AG09309 (cell line): ENCODE measurements around the gene MYH13.

Experiments used
- DNase-seq: peaks from one replicate; pipeline ENCODE4 v3.0.0-alpha.2; 2010; ENCODE audit warnings: low read depth
- H3K4me3 ChIP-seq: 2 replicates; pipeline ENCODE4 v1.5.1; 2011; ENCODE audit warnings: mild to moderate bottlenecking, low read depth, low read length, moderate library complexity; ENCODE audit not compliant: control insufficient read depth
- TF ChIP-seq, protein P1 (sequence below): IDR thresholded peaks from 2 replicates; pipeline ENCODE4 v1.5.1; 2011; ENCODE audit warnings: mild to moderate bottlenecking, low read depth, low read length, inconsistent platforms; ENCODE audit not compliant: insufficient read depth, control insufficient read depth; ENCODE audit errors: missing control alignments

Gene MYH13

DNA sequence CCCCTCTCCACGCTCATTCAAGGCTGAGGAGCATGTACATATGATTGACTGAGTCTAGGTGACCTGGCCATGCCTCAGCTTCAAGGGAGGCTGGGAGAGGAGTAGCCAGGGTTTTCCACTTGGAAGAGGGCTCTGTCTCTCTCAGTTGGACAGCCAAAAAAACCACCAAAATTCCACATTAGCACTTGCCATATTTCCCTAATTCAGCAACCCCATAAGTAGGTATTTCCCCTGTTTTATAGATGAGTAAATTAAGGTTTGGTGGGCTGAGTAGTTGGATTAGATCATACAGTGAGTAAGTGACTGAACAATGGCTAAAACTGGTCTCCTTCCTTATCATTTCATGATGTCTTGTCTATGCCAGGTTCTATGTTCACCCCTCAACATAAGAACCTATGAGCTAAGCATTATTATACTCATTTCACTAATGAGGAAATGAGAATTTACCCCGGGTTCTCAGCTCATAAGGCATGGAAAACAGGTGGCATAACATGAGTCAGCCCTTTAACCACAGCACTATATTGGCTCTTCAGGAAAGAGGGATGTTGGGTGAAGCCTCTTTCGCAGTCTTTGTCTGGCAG is 106.4 kb downstream of the MYH13 start:
- H3K4me3 ChIP-seq, result no peak overlapping the region
- DNase-seq, result no peak
- TF ChIP-seq, protein P1, sequence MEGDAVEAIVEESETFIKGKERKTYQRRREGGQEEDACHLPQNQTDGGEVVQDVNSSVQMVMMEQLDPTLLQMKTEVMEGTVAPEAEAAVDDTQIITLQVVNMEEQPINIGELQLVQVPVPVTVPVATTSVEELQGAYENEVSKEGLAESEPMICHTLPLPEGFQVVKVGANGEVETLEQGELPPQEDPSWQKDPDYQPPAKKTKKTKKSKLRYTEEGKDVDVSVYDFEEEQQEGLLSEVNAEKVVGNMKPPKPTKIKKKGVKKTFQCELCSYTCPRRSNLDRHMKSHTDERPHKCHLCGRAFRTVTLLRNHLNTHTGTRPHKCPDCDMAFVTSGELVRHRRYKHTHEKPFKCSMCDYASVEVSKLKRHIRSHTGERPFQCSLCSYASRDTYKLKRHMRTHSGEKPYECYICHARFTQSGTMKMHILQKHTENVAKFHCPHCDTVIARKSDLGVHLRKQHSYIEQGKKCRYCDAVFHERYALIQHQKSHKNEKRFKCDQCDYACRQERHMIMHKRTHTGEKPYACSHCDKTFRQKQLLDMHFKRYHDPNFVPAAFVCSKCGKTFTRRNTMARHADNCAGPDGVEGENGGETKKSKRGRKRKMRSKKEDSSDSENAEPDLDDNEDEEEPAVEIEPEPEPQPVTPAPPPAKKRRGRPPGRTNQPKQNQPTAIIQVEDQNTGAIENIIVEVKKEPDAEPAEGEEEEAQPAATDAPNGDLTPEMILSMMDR, result no peak

GRCh38 chr17:10265100-10265810 is 107.6 kb downstream of the MYH13 start:
- TF ChIP-seq, protein P1, result no peak
- DNase-seq, result peak; percentile 60
- H3K4me3 ChIP-seq, result no peak overlapping the region

DNA sequence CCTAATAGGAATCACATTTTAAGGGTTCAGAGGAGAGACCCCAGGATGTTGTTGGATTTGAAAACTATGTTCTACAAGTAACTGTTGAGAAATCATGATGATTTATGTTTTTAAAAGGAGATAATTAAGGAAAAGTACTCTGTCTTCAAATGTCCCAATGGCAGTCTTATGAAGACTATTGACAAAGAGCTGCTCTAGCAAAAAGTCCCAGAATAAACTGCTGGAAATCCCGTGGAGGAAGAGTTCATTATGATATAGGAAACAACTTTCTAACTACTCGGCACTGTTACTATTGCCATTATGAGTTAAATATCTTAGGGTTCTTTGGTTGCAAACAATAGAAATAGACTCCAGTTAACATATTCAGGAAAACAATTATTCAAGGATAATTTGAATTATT is 108.8 kb downstream of the MYH13 start:
- TF ChIP-seq, protein P1, result no peak
- H3K4me3 ChIP-seq, result no peak overlapping the region
- DNase-seq, result no peak

DNA sequence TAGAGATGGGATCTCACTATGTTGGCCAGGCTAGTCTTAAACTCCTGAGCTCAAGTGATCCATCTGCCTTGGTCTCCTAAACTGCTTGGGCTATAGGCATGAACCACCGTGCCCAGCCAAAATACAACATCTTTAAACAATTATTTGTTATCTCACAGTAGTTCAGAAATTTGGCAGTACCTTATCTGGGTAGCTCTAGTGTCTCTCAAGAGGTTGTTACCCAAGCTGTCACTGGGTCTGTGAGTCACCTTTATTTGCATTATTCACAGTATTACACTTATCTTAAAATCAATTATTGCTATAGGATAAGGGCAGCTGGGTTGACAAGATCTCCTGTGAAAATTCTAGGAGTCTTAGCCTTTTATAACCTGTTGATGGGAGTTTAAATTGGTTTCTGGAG is 110.4 kb downstream of the MYH13 start:
- TF ChIP-seq, protein P1, result no peak
- no peak for DNase-seq
- H3K4me3 ChIP-seq, result no peak overlapping the region

GRCh38 chr17:10261098-10261497 is 111.7 kb downstream of the MYH13 start:
- TF ChIP-seq, protein P1, result no peak
- no peak overlapping the region for H3K4me3 ChIP-seq
- DNase-seq, result no peak

GRCh38 chr17:10251212-10251948 is 121.4 kb downstream of the MYH13 start:
- no peak for DNase-seq
- no peak overlapping the region for H3K4me3 ChIP-seq
- TF ChIP-seq, protein P1, result no peak
